GM18858 (cell line): ENCODE results near the gene CYP26B1.

Experiments
- ATAC-seq: cut with Tn5 transposase; IDR thresholded peaks from one replicate; pipeline ENCODE4 v1.9.1; 2021; ENCODE audit not compliant: unreplicated experiment

Gene CYP26B1

GRCh38 chr2:72084584-72084976, 63.1 kb downstream of the CYP26B1 start:
- ATAC-seq: no peak

GRCh38 chr2:72083751-72084583, 63.7 kb downstream of the CYP26B1 start:
- ATAC-seq: no peak

GRCh38 chr2:72082887-72083286, 64.8 kb downstream of the CYP26B1 start:
- no peak for ATAC-seq

GRCh38 chr2:72082021-72082601, 65.6 kb downstream of the CYP26B1 start:
- no peak for ATAC-seq

GRCh38 chr2:72081451-72081850, 66.2 kb downstream of the CYP26B1 start:
- no peak for ATAC-seq

- ATAC-seq: no peak
Observed at GRCh38 chr2:72080286-72081145, 67.1 kb downstream of the CYP26B1 start.
